ENCODE results near the gene WHRN. TPM values are rescaled to one million over a fixed set of nuclear protein-coding genes. Genes with fewer than 3 reads are reported as not detected.

The WHRN gene
- total RNA-seq, 2 experiments from 2014 or later = 1.9 to 2.1 TPM

DNA sequence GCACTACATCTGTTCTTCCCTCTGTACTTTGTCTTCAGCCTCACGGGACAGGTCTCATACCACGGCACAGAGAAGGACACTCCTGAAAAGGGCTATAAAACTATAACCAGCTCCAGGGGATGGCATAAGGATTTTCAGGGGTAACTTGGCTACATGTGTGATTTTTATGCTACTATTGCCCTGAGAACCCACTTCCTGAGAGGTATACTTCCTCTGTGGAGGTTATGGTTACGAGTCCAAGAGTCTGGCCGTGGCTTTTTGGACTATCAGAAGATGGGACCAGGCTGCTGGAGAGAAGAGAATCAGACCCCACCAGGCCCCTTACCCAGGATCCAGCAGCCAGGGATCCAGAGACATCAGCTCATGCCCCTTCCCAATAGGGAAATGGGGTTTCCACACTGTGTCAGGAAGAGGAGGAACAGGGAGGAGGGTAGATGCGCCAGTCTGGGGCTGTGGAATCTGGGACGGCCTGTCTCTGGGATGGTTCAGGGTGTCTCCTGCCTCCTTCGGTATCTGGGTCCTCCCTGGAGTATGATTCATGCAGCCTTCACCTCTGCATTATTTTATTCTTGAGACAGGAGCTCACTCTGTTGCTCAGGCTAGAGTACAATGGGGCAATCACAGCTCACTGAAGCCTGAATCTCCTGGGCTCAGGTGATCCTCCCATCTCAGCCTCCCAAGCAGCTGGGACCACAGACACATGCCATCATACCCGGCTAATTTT lies 29.7 kb downstream of the WHRN start:
- Mint-ChIP-seq H3K4me1 (ENCODE audit: low read depth) (peaks cover 12% of the 10 kb centered on the region), H3K27me3 (ENCODE audit: low read depth) (no peaks in the 10 kb centered on the region), H3K27ac (no peak overlapping the region), H3K4me3 (no peak overlapping the region), H3K9me3 (no peaks in the 10 kb centered on the region), H3K36me3 (ENCODE audit: low read depth) (no peaks in the 10 kb centered on the region)
- CTCF ChIA-PET = interaction anchor here (1.1 to 1.7 kb wide), 5 partner anchors 10 to 178 kb away, joined by 3 to 6 read pairs (median 4); no protein-coding TSS in a partner anchor
- intact Hi-C loops (cut with micrococcal nuclease) = no loop called here
- DNase-seq = no peak

DNA sequence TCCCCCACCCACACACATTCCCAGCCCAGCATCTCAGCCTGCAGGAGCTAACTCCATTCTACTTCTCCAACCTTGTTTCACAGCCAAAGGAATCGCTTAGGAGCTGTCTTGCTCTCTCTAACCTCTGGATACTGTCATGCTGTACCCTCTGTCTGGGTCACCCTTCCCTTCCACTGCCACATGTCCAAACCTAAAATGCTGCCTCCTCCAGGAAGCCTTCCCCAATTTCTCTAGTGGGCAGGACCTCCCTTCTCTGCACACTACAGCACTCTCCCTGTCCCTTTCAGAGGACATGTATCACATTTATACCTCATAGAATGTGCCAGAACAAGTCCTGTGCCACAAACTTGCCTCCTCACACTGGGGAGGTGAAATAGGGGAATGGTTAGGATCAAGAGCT lies 30.8 kb downstream of the WHRN start:
- no peak overlapping the region for H3K4me3 Mint-ChIP-seq
- CTCF ChIA-PET = interaction anchor here (0.9 to 1.2 kb wide), 2 partner anchors 9 to 84 kb away, joined by 3 to 5 read pairs; no protein-coding TSS in a partner anchor
- H3K27ac Mint-ChIP-seq = peak overlapping the region; percentile 1
- no peak for DNase-seq
- intact Hi-C loops (cut with micrococcal nuclease) = no loop called here
- peaks cover 12% of the 10 kb centered on the region for H3K4me1 Mint-ChIP-seq (ENCODE audit: low read depth)
- no peaks in the 10 kb centered on the region for H3K36me3 Mint-ChIP-seq (ENCODE audit: low read depth)
- H3K27me3 Mint-ChIP-seq (ENCODE audit: low read depth) = no peaks in the 10 kb centered on the region
- peaks cover 2% of the 10 kb centered on the region for H3K9me3 Mint-ChIP-seq

DNA sequence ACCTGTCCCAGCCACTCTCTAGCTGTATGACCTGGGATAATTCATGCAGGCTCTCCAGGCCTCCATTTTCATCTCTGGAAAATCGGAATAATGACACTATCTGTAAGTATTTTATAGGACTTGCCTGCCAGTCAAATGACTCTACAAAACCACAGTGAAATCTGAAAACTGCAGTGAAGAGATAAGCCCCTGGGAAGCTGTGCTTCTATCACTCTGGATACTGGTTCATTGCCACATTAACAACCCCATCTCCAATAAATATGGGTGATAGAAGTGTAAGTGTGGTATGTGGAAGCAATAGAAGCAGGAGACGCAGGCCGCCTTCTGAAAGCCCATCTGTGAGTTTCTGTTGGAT lies 31.8 kb downstream of the WHRN start:
- no peaks in the 10 kb centered on the region for H3K36me3 Mint-ChIP-seq (ENCODE audit: low read depth)
- no peaks in the 10 kb centered on the region for H3K27me3 Mint-ChIP-seq (ENCODE audit: low read depth)
- peaks cover 2% of the 10 kb centered on the region for H3K9me3 Mint-ChIP-seq
- H3K4me3 Mint-ChIP-seq = no peak overlapping the region
- H3K4me1 Mint-ChIP-seq (ENCODE audit: low read depth) = peaks cover 12% of the 10 kb centered on the region
- H3K27ac Mint-ChIP-seq = no peak overlapping the region
- intact Hi-C loops (cut with micrococcal nuclease) = no loop called here
- DNase-seq = no peak
- CTCF ChIA-PET = interaction anchor here (1.0 to 1.1 kb wide), 2 partner anchors 18 to 181 kb away, joined by 3 to 6 read pairs; no protein-coding TSS in a partner anchor

DNA sequence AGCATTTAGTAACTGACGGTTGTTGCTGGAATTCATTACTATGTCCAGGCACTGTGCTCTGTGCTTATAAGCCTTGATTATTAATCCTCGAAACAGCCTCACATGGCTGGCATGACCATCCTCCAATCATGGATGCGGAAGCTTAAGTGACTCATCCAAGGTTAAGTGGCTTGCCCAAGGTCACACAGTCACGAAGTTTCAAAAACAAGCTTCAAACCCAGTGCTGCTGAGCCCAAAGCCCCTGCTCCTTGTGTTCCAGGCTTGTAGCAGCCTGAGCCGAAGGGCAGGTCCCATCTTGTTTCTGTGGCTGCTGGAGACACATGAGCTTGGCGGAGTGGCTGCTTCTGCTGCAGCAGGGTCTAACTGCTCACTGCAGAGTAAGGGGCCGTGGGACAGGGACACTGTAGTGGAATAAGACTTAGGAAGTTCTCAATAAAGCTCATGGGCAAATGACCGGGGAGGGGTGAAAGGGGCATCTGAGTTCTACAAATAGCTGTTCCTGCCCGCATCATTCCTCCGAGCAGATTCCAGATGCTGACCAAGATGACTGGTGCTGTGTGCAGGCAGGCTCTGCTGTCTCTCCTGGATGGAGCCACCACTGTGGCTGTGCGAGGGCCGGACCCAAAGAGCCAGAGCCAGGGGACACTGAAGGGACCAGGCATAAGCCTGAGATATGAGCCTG lies 32.4 kb downstream of the WHRN start:
- Mint-ChIP-seq H3K4me3 (no peak overlapping the region), H3K4me1 (ENCODE audit: low read depth) (peaks cover 12% of the 10 kb centered on the region), H3K27ac (no peak overlapping the region), H3K9me3 (peaks cover 2% of the 10 kb centered on the region), H3K36me3 (ENCODE audit: low read depth) (no peaks in the 10 kb centered on the region), H3K27me3 (ENCODE audit: low read depth) (no peaks in the 10 kb centered on the region)
- intact Hi-C loops (cut with micrococcal nuclease) = no loop called here
- CTCF ChIA-PET = interaction anchor here (1.0 to 1.1 kb wide), 2 partner anchors 18 to 181 kb away, joined by 3 to 6 read pairs; no protein-coding TSS in a partner anchor
- DNase-seq = no peak

DNA sequence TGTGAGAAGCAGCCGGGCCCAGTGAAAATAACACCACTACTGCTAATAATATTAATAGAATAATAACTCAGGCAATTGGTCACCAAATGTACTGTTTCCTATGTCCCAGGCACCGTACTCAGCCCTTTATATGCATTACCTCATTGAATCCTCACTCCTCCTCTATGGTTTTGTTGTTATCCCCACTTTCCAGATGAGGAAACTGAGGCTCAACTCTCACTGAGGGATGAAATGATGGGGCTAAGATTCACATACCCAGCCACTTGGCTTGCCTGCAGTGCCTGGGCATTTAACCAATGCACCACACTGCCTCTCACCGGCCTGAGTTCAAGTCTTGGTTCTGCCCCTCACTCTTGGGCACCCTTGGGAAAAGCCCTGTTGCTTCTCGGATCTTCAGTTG lies 34.1 kb downstream of the WHRN start:
- CTCF ChIA-PET = no interaction called here
- no peaks in the 10 kb centered on the region for H3K36me3 Mint-ChIP-seq (ENCODE audit: low read depth)
- H3K4me3 Mint-ChIP-seq = no peak overlapping the region
- H3K9me3 Mint-ChIP-seq = peaks cover 2% of the 10 kb centered on the region
- peaks cover 12% of the 10 kb centered on the region for H3K4me1 Mint-ChIP-seq (ENCODE audit: low read depth)
- H3K27ac Mint-ChIP-seq = no peak overlapping the region
- intact Hi-C loops (cut with micrococcal nuclease) = no loop called here
- DNase-seq = no peak
- H3K27me3 Mint-ChIP-seq (ENCODE audit: low read depth) = no peaks in the 10 kb centered on the region

DNA sequence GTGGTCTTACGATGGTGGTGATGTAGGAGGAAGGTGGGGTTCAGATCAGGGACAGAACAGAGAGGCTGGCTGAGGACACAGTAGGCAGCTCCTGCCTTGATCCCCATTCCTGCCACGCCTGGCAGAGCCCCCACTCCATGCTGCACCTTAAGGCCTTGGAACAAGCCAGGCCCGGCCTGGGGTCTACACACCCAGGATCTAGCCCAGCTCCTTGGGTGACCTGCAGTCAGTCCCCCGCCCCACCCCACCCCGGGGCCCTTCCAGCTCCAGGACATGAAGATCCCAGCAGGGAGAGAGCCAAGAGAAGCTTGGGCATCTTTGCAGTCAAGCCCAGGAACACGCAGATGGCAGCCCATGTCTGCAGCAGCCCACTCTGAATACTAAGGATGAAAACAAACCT lies 34.7 kb downstream of the WHRN start:
- H3K4me3 Mint-ChIP-seq = no peak overlapping the region
- intact Hi-C loops (cut with micrococcal nuclease) = no loop called here
- H3K4me1 Mint-ChIP-seq (ENCODE audit: low read depth) = peaks cover 8% of the 10 kb centered on the region
- DNase-seq = no peak
- no peaks in the 10 kb centered on the region for H3K27me3 Mint-ChIP-seq (ENCODE audit: low read depth)
- H3K27ac Mint-ChIP-seq = no peak overlapping the region
- CTCF ChIA-PET = no interaction called here
- no peaks in the 10 kb centered on the region for H3K36me3 Mint-ChIP-seq (ENCODE audit: low read depth)
- peaks cover 2% of the 10 kb centered on the region for H3K9me3 Mint-ChIP-seq

DNA sequence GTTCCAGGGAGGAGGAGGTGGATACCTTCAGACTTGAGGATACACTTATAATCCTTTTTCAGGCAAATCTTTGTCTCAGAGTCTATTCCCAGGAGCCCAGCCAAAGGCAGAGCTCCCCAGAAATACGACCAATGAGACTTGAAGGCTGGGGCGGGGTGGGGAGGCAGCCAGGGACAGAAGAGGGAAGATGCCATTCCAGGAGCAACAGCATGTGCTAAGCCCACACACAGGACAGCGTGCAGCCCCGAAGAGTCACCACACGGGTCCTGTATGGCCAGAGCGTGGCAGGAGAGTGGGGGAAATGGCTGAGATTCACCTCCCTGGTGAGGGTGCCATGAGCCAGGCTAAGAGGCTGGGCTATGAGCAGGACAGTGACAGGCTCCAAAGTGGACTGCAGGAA lies 35.2 kb downstream of the WHRN start:
- intact Hi-C loops (cut with micrococcal nuclease) = no loop called here
- Mint-ChIP-seq H3K9me3 (peaks cover 2% of the 10 kb centered on the region), H3K4me3 (no peak overlapping the region), H3K4me1 (ENCODE audit: low read depth) (peaks cover 4% of the 10 kb centered on the region), H3K27me3 (ENCODE audit: low read depth) (no peaks in the 10 kb centered on the region), H3K36me3 (ENCODE audit: low read depth) (no peaks in the 10 kb centered on the region), H3K27ac (no peak overlapping the region)
- DNase-seq = no peak
- CTCF ChIA-PET = no interaction called here

DNA sequence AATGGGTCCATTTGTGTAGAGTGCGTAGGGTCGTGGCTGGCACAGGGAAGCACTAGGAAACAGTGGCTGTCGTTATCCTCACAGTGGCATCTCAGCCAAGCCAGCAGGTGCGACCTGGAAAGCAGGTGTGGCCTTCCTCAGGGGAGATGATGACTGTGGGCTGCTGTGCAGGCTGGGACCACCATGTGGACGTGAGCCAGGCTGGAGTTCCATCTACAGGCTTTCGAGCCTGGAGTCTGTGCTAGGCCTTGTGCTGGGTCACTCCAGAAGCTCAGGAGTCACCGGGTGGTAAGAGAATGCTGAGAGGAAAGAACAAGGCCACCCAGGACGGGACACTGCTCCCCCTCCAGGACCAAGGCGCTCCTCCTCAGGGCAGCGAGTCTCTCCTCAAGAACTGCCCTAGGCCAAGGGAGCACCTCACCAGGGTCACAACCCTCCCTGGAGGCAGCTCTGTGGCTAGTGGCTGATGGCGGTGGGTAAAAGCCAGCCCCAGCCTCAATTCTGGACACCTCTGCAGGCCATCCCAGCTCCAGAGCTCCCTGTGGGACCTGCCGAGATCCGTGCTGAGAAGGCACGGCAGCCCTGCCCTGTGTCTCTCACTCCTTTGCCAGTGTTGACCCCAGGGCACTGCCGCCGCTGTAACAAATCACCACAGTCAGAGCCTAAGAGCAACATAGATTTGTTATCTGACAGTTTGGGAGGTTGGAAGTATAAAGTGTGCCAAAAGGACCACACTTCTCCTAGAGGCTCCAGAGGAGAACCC lies 36.0 kb downstream of the WHRN start:
- CTCF ChIA-PET = no interaction called here
- peaks cover 2% of the 10 kb centered on the region for H3K9me3 Mint-ChIP-seq
- H3K27ac Mint-ChIP-seq = no peak overlapping the region
- H3K4me1 Mint-ChIP-seq (ENCODE audit: low read depth) = peaks cover 3% of the 10 kb centered on the region
- H3K36me3 Mint-ChIP-seq (ENCODE audit: low read depth) = no peaks in the 10 kb centered on the region
- no peak overlapping the region for H3K4me3 Mint-ChIP-seq
- H3K27me3 Mint-ChIP-seq (ENCODE audit: low read depth) = no peaks in the 10 kb centered on the region
- intact Hi-C loops (cut with micrococcal nuclease) = no loop called here
- no peak for DNase-seq

DNA sequence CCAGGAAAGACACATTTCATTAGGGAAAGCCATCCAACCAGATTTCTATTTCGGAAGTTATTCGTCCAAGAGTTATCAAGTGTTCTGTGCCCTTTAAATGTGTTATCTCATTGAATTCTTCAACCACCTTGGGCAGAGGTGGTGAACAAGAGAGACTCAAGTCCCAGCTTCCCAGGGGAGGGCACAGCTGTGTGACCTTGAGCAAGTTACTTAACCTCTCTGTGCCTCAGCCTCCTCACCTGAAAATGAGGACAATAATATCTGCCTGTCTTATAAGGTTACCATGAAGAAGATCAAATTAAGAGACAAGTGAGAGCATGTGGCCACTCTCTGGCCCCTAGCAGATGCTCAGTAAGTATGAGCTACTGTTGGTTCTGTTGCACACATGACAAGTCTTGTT lies 37.4 kb downstream of the WHRN start:
- CTCF ChIA-PET = no interaction called here
- H3K36me3 Mint-ChIP-seq (ENCODE audit: low read depth) = no peaks in the 10 kb centered on the region
- intact Hi-C loops (cut with micrococcal nuclease) = no loop called here
- H3K9me3 Mint-ChIP-seq = peaks cover 2% of the 10 kb centered on the region
- DNase-seq = no peak
- no peak overlapping the region for H3K27ac Mint-ChIP-seq
- no peak overlapping the region for H3K4me3 Mint-ChIP-seq
- no peaks in the 10 kb centered on the region for H3K27me3 Mint-ChIP-seq (ENCODE audit: low read depth)
- H3K4me1 Mint-ChIP-seq (ENCODE audit: low read depth) = no peaks in the 10 kb centered on the region

DNA sequence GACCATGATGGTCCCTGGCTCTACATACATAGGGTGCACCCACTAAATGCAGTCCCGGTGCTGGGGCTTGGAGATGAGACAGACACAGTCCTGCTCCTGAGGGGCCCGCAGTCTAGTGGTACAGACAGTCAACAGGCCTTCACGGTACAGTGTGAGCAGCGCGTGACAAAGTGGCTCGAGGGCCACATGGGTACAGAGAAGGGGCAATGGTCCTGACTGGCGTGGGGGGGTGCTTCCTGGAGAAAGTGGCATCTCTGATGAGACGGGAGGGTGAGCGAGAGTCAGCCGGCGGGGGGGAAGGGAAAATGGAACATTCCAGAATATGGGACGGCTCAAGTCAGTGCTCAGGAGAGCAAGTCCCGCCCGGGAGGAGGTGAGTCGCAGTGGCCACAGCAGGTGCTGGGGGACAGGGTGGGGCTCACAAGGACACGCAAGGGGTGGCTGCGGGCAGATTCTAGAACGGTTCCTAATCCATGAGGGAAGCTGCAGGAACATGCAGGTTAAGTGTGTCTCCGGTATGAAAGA lies 38.0 kb downstream of the WHRN start:
- CTCF ChIA-PET = no interaction called here
- intact Hi-C loops (cut with micrococcal nuclease) = no loop called here
- Mint-ChIP-seq H3K9me3 (peaks cover 2% of the 10 kb centered on the region), H3K36me3 (ENCODE audit: low read depth) (no peaks in the 10 kb centered on the region), H3K27ac (no peak overlapping the region), H3K27me3 (ENCODE audit: low read depth) (no peaks in the 10 kb centered on the region), H3K4me1 (ENCODE audit: low read depth) (no peaks in the 10 kb centered on the region), H3K4me3 (no peak overlapping the region)
- DNase-seq = no peak

DNA sequence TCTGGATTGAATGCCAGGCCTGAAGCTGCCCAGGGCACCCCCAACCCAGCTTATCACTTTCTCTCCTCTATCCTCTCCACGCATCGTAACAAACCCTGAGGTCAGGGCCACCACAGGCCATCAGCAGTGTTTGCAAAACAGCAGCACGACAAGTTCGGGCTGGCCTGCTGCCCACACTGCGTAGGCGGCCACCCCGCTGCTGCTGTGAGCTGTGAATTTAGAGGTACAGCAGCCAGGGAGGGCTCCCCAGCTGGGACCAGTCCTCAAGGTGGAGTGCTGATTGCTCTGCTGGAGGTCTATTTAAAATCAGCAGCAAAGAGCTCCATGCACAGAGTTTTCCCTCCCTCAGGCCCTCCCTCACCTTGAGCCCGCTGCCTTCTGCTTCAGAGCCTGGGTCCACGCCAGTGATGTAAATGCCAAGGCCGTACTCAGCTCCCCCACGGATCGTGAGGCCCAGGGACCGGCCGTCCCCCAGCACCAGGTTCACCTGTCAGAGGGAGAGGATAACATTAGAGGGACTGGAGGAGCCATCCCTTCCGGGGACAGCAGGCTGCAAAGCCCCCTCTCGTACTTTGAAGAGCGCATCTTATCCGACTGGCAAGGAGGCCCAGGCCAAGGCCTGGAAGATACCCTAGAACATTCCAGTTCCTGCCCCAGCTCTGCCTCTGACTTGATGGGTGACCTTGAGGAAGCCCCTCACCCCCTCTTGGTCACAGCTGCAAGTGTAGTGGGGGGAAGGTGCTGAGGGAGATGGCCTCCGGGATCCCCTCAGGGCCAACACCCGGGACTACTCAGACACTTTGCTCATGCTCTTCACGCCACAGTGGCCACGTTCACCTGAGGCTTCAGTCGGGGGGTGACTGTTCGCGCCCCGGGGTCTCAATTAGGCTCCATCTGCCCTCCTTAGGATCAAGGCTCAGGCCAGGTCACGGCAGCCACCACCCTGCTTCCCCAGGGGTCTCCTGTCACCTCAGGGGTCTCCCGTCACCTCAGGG lies 39.1 kb downstream of the WHRN start:
- CTCF ChIA-PET = interaction anchor here (0.6 kb wide), 1 partner anchor 878 kb away, joined by 3 read pairs; no protein-coding TSS in a partner anchor
- no peak for DNase-seq
- intact Hi-C loops (cut with micrococcal nuclease) = no loop called here
- Mint-ChIP-seq H3K27me3 (ENCODE audit: low read depth) (no peaks in the 10 kb centered on the region), H3K4me1 (ENCODE audit: low read depth) (no peaks in the 10 kb centered on the region), H3K27ac (no peak overlapping the region), H3K36me3 (ENCODE audit: low read depth) (no peaks in the 10 kb centered on the region), H3K9me3 (peaks cover 2% of the 10 kb centered on the region), H3K4me3 (no peak overlapping the region)

All from activated naive CD4-positive, alpha-beta T cell treated with anti-CD3 and anti-CD28 coated beads for 36 hours (primary cell).